HG02870 (cell line): ENCODE results near the gene TMED6.

ENCODE experiments used
- ATAC-seq: cut with Tn5 transposase; IDR thresholded peaks from one replicate; pipeline ENCODE4 v1.9.1; 2021; ENCODE audit warnings: mild to moderate bottlenecking, moderate library complexity; ENCODE audit not compliant: unreplicated experiment

TMED6 gene

DNA sequence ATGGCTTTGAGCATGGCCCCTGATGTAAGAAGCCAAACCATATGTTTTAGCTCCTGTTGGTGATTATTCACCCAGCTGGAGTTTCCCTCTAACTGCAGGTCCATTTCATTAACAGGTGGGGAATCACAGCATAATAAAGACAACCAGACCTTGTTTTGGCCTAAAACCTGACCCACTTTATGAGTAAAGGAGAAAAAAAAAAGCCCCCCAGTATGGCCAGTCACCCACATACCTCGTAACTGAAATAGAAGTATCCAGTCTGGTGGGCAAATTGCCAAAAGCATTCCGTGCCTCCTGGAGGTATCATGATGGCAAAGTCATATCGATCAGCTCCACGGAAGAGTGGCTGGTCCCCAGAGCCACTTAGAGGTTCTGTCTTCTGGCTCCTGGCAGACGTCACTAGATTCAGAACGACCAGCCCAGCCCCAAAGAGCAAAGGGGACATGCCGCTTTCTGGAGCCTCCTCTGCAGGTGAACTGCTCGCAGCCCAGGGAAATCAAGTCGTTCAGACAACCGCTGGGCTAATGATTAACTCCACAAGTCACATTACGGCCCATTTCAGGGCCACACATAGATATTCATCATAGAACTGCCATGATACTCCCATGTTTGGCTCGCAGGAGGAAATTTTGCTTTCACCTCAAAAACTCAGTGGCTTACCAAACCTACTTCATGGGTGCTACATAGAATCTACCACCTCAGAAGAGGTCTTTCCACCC is at the start of gene TMED6:
Gene TMED6, minus strand, starts transcription at position 478 of the 719 bp plus-strand sequence. Its CDS starts 33 bp downstream, at position 445.
- no peak for ATAC-seq

DNA sequence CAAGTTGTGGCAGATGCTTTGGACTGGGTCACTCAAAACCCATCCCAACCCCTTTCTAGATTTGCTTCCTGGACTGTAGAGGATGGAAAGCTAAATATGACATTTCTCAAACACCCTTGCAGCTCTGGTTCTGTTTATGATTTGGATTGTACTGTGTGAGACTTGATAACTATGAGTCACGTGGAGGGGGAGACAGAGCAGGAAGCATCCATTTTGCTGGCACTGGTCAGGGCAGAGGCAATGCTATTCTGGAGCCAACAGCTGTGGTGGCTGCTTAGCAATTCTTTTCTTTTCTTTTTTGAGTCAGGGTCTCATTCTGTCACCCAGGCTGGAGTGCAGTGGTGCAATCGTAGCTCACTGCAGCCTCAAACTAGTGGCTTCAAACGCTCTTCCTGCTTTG is 47.8 kb upstream of the TMED6 start:
- ATAC-seq = no peak

- ATAC-seq = no peak
These were observed 46.4 kb upstream of the TMED6 start for GRCh38 chr16:69397821-69398521.

GRCh38 chr16:69396187-69397061 is 44.8 kb upstream of the TMED6 start:
- ATAC-seq = no peak

GRCh38 chr16:69395859-69396186 is 44.2 kb upstream of the TMED6 start:
- ATAC-seq = no peak

- no peak for ATAC-seq
These were observed 42.6 kb upstream of the TMED6 start for GRCh38 chr16:69393898-69394849.

DNA sequence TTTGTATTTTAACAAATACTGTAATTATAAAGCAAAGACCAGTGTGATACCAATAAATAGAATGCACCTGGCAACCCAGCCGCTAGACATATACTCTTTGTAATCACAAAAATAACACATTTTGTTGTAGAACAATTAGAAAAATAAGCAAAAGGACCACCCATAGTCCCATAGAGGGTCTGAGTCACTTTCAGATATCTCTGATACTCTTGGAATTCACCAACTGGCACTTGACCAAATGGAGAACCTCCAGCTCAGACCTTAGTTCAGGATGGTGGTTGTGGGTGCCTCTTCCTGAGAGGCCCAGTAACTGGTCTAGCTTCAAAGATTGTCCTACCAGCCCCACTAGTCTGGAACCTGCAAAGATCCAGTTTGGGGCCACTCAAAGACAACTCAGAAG is 35.0 kb upstream of the TMED6 start:
- no peak for ATAC-seq

- ATAC-seq = no peak
These were observed 33.4 kb upstream of the TMED6 start for GRCh38 chr16:69384974-69385373.

GRCh38 chr16:69382421-69382820 is 30.8 kb upstream of the TMED6 start:
- no peak for ATAC-seq

GRCh38 chr16:69381231-69381630 is 29.6 kb upstream of the TMED6 start:
- ATAC-seq = no peak

- ATAC-seq = no peak
These were observed 27.2 kb upstream of the TMED6 start for GRCh38 chr16:69378760-69379159.

DNA sequence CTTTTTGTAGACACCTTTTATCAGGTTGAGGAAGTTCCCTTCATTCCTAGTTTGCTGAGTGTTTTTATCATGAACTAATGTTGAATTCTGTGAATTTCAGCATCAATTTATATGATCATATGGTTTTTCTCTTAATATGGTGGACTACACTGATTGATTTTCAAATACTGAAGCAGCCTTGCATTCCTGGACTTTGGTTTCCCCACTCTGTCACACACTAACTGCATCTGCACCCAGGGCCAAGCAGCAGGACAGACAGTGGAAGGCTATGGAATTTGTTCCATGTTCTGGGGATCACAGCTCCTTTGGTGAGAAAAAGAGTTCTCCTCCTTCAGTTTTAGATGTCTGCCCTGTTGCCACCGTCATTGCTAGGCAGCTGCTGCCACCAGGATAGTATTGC is 26.4 kb upstream of the TMED6 start:
- ATAC-seq = no peak

- ATAC-seq = no peak
These were observed 24.9 kb upstream of the TMED6 start for GRCh38 chr16:69376393-69377059.

DNA sequence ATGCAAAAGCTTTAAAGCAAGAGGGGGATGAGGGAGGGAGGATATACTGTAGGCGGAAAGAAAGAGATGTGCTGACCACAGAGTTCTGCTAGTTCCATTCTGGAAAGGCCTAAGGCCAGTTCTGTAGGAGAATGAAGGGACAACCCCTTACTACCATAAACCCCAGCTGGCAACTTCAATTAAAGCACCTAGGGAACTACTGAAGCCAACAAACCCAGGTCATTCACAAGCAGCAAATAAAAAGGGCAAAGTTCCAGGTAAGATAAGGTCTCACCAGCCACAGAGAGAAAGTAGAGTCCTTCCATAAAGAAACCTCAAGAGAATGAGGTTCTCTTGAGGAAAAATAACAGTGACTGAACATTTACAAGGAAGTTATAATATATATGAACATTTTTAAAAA is 21.4 kb upstream of the TMED6 start:
- no peak for ATAC-seq

- ATAC-seq = no peak
These were observed 20.0 kb upstream of the TMED6 start for GRCh38 chr16:69371564-69371963.

GRCh38 chr16:69368866-69369265 is 17.3 kb upstream of the TMED6 start:
- ATAC-seq = no peak

GRCh38 chr16:69367980-69368379 is 16.4 kb upstream of the TMED6 start:
- no peak for ATAC-seq

DNA sequence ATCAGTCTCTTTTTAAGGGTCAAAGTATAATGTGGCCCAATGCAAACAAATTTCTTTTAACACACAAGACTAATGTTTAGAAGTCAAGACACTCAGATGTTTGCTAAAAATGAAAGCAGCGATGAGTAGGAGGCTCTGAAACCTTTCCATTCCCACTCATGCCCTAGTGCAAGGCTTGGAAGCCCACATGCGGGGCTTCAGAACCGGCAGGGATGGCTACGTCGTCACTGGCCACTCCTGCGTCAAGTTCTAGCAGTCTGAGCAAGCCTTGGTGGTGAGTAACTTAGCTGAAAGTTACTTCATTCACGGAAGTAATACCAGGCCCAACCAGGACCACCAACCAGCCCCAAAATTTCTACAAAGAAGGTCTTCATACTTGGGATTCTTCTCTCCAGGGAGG is 14.8 kb upstream of the TMED6 start:
- no peak for ATAC-seq

DNA sequence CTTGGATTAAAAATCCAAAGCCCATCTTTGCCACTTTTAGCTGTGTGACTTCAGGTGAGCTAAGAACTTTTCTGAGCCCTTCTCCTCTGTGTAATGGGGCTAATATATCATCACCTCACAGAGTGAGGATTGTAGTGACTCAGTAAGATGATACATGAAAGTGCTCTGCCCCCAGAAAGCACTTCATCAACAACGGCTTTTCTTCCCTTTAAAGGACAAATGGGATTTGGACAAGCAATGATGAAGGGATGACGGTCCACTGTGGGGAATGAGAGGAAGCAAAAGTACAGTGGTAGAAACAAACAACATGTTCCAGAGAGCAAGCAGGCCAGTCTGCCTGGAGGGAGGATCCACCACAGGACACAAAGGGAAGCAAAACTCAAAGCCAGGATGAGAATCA is 14.3 kb upstream of the TMED6 start:
- no peak for ATAC-seq

DNA sequence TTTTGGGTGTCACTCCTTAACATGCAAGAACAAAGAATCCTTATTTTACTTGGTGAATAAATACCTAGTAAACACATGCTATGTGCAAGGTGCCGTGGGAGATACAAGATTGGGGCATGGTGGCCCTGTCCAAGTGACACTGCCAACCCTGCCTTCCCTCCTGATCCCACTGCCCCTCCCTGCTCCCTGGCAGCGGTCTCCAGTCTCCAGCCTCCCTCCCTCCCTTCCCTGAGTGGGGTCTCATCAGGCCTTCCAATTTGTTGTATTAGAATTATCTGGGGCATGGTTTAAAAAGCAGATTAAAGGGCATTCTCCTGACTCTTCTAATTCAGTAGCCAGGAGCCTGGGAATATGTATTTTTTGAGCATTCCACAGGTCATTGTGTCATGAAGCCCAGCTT is 12.5 kb upstream of the TMED6 start:
- ATAC-seq = no peak
